Common myeloid progenitor, CD34-positive (primary cell): Measurements from ENCODE around the gene MAP3K9.

Experiments used
- CTCF ChIA-PET: fragments of 350-600 bp; sonication (Branson Sonifier 250); formaldehyde crosslinking; loops from one replicate; lab custom pipeline; 2021; ENCODE audit warnings: antibody characterized with exemption; lab: Charles Lee
- POLR2A ChIA-PET: fragments of 350-600 bp; sonication (Branson Sonifier 250); formaldehyde crosslinking; loops from one replicate; lab custom pipeline; 2021; ENCODE audit warnings: antibody characterized with exemption; lab: Charles Lee
- DNase-seq, 3 donors: peaks; one replicate each; pipeline versions ENCODE4 v3.0.0 to v3.0.0-alpha.2; 2013
- H3K27ac ChIP-seq, 2 experiments: 1 replicate in 1 of 2; 2 replicates in 1 of 2; pipeline ENCODE4 v1.7.0; 2013; ENCODE audit warnings: inconsistent platforms in 2 of 2, low read length in 2 of 2, mild to moderate bottlenecking in 2 of 2, low read depth in 1 of 2, moderate library complexity in 1 of 2; ENCODE audit not compliant: severe bottlenecking in 2 of 2, insufficient read depth in 1 of 2, poor library complexity in 1 of 2
- H3K27me3 ChIP-seq, 5 experiments: replicated peaks in 2 of 5; 1 replicate in 3 of 5; 2 replicates in 2 of 5; pipeline versions ENCODE4 v1.6.1 to v1.7.0; 2013; ENCODE audit warnings: low read length in 4 of 5, mild to moderate bottlenecking in 2 of 5, moderate library complexity in 2 of 5, inconsistent platforms in 1 of 5; ENCODE audit not compliant: insufficient read depth in 5 of 5, control insufficient read depth in 4 of 5
- H3K36me3 ChIP-seq, 4 experiments: 1 replicate in 2 of 4; 2 replicates in 2 of 4; pipeline versions ENCODE4 v1.6.1 to v1.7.0; 2013; ENCODE audit warnings: low read length in 3 of 4, control low read depth in 1 of 4, mild to moderate bottlenecking in 1 of 4; ENCODE audit not compliant: control insufficient read depth in 4 of 4, insufficient read depth in 4 of 4
- H3K4me1 ChIP-seq, 4 experiments: 1 replicate in 3 of 4; 2 replicates in 1 of 4; pipeline versions ENCODE4 v1.6.1 to v1.7.1; 2013; ENCODE audit warnings: low read length in 3 of 4, mild to moderate bottlenecking in 3 of 4, control low read depth in 1 of 4, inconsistent platforms in 1 of 4, moderate library complexity in 1 of 4; ENCODE audit not compliant: control insufficient read depth in 4 of 4, insufficient read depth in 4 of 4; ENCODE audit errors: control extremely low read depth in 1 of 4
- H3K4me3 ChIP-seq, 7 experiments: 1 replicate in 4 of 7; 2 replicates in 3 of 7; pipeline versions ENCODE4 v1.5.1 to v1.7.0; 2013; ENCODE audit warnings: mild to moderate bottlenecking in 7 of 7, low read length in 6 of 7, moderate library complexity in 6 of 7, inconsistent platforms in 2 of 7, low read depth in 2 of 7, control low read depth in 1 of 7; ENCODE audit not compliant: insufficient read depth in 4 of 7, control insufficient read depth in 1 of 7; ENCODE audit errors: extremely low read depth in 1 of 7
- H3K9me3 ChIP-seq, 5 experiments: 1 replicate in 4 of 5; 2 replicates in 1 of 5; pipeline versions ENCODE4 v1.6.1 to v1.7.1; 2013; ENCODE audit warnings: low read length in 4 of 5, mild to moderate bottlenecking in 2 of 5, inconsistent platforms in 1 of 5, low read depth in 1 of 5, moderate library complexity in 1 of 5; ENCODE audit not compliant: control insufficient read depth in 4 of 5, insufficient read depth in 2 of 5; ENCODE audit errors: control extremely low read depth in 1 of 5
- WGBS: methylation state at CpG from one replicate; pipeline ENCODE4 v1.1.5; 2013; ENCODE audit not compliant: insufficient coverage; 5-methylcytosine and 5-hydroxymethylcytosine counted together

Gene MAP3K9

DNA sequence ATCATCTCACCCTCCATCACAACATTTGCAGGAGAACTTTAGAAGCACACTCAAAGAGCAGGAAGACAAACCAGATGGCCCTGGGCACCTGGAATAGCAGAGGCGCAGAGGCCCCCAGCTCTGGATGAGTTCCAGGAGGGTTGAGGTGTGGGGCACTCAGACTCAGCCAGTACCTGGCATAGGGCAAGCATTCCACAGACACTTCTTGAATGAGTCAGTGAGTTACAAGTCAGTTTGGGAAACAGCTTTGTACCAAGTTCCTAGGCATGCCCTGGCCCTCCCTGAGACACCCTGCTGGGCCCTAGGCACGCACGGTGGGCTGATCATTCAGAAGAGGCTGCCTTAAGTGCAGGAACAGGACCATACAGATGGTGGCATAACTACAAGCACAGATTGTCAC, 54.3 kb downstream of the MAP3K9 start:
- no CpG with 5 or more reads among the region's 3 CpGs for WGBS
- H3K36me3 ChIP-seq, result peaks cover 0 to 5% (median 1%) of the 10 kb centered on the region in 4 experiments
- POLR2A ChIA-PET, result interaction anchor here (1.2 kb wide), 1 partner anchor 114 kb away, joined by 3 read pairs; no protein-coding TSS in a partner anchor

GRCh38 chr14:70753518-70753953, 55.8 kb downstream of the MAP3K9 start:
- Histone ChIP-seq H3K27ac (no peak overlapping the region), H3K36me3 (peaks cover 0 to 7% (median 0%) of the 10 kb centered on the region in 4 experiments), H3K9me3 (no peaks in the 10 kb centered on the region), H3K4me1 (no peaks in the 10 kb centered on the region), H3K27me3 (no peaks in the 10 kb centered on the region), H3K4me3 (no peak overlapping the region)
- CTCF ChIA-PET, result interaction anchor here (0.6 kb wide), 1 partner anchor 483 kb away, joined by 3 read pairs; no protein-coding TSS in a partner anchor
- 100% methylated on average over 3 of the region's 4 CpGs for WGBS
- POLR2A ChIA-PET, result no interaction called here
- no peak for DNase-seq

More for the DNA sequence above, 54.3 kb downstream of the MAP3K9 start:
- no peak for DNase-seq
- H3K4me1 ChIP-seq, result no peaks in the 10 kb centered on the region
- no peak overlapping the region for H3K4me3 ChIP-seq
- no peaks in the 10 kb centered on the region for H3K27me3 ChIP-seq
- no peaks in the 10 kb centered on the region for H3K9me3 ChIP-seq
- CTCF ChIA-PET, result no interaction called here
- no peak overlapping the region for H3K27ac ChIP-seq

GRCh38 chr14:70748422-70748821, 60.9 kb downstream of the MAP3K9 start:
- POLR2A ChIA-PET, result no interaction called here
- no peak for DNase-seq
- Histone ChIP-seq H3K4me3 (no peak overlapping the region), H3K4me1 (no peaks in the 10 kb centered on the region), H3K9me3 (peaks cover 0 to 3% (median 0%) of the 10 kb centered on the region in 5 experiments), H3K27me3 (no peaks in the 10 kb centered on the region), H3K36me3 (peaks cover 0 to 6% (median 1%) of the 10 kb centered on the region in 4 experiments), H3K27ac (no peak overlapping the region)
- WGBS, result 92% methylated on average over 2 of the region's 3 CpGs
- CTCF ChIA-PET, result interaction anchor here (1.2 kb wide), 1 partner anchor 10 kb away, joined by 3 read pairs; no protein-coding TSS in a partner anchor

- WGBS, result no CpG with 5 or more reads among the region's 2 CpGs
- CTCF ChIA-PET, result interaction anchor here (1.5 kb wide), 1 partner anchor 31 kb away, joined by 5 read pairs; no protein-coding TSS in a partner anchor
Observed at GRCh38 chr14:70744641-70745040, 64.7 kb downstream of the MAP3K9 start.

DNA sequence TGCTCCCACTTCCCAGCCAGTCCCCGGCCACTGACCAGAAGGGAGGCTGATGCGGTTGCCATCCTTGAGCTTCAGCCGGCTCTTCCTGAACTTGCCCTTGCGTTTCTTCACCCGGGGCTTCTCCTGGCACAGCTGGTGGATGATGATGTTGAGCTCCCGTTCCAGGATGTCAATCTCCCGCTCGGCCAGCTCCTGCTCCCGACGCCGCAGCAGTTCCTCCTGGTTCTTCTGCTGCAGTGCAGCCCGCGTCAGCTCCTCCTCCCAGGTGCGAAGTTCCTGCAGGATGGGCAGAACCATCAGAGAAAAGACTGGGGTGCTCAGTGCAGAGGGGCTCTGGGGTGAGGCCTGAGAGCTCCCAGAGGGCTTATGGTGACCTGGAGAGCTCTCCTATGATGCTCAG, 67.0 kb downstream of the MAP3K9 start:
- ChIA-PET POLR2A (no interaction called here), CTCF (no interaction called here)
- Histone ChIP-seq H3K27me3 (no peaks in the 10 kb centered on the region), H3K4me3 (no peak overlapping the region), H3K9me3 (peaks cover 0 to 3% (median 0%) of the 10 kb centered on the region in 5 experiments), H3K27ac (no peak overlapping the region), H3K4me1 (no peaks in the 10 kb centered on the region), H3K36me3 (peaks cover 0 to 9% (median 0%) of the 10 kb centered on the region in 4 experiments)
- WGBS, result 99% methylated on average over 14 of the region's 14 CpGs
- DNase-seq, result no peak

More at GRCh38 chr14:70744641-70745040, 64.7 kb downstream of the MAP3K9 start:
- Histone ChIP-seq H3K9me3 (peaks cover 0 to 3% (median 0%) of the 10 kb centered on the region in 5 experiments), H3K36me3 (peaks cover 0 to 4% (median 1%) of the 10 kb centered on the region in 4 experiments), H3K27ac (no peak overlapping the region), H3K4me3 (no peak overlapping the region), H3K27me3 (no peaks in the 10 kb centered on the region), H3K4me1 (no peaks in the 10 kb centered on the region)
- POLR2A ChIA-PET, result no interaction called here
- DNase-seq, result no peak

DNA sequence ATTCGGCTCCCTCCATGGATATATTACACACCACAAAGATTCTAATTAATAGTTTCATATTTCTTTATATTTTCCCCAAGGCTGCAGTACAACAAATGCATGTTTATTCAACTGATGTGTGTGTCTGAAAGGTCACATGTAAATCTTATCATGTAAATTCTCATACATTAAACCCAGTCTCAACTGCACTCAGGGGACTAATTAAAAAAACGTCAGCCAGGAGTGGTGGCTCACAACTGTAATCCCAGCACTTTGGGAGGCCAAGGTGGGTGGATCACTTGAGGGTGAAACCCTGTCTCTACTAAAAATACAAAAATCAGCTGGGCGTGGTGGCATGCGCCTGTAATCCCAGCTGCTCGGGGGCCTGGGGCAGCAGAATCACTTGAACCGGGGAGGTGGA, 67.8 kb downstream of the MAP3K9 start:
- Histone ChIP-seq H3K27me3 (no peaks in the 10 kb centered on the region), H3K4me1 (no peaks in the 10 kb centered on the region), H3K4me3 (no peak overlapping the region), H3K9me3 (no peaks in the 10 kb centered on the region), H3K36me3 (peaks cover 0 to 8% (median 0%) of the 10 kb centered on the region in 4 experiments), H3K27ac (no peak overlapping the region)
- DNase-seq, result no peak
- whole genome bisulfite sequencing, result 100% methylated on average over 4 of the region's 6 CpGs
- CTCF ChIA-PET, result no interaction called here
- POLR2A ChIA-PET, result no interaction called here

- 0% methylated on average over 1 of the region's 4 CpGs for WGBS
Observed at GRCh38 chr14:70735043-70735442, 74.3 kb downstream of the MAP3K9 start.

More at GRCh38 chr14:70735043-70735442, 74.3 kb downstream of the MAP3K9 start:
- H3K4me3 ChIP-seq, result no peak overlapping the region
- H3K36me3 ChIP-seq, result peaks cover 0 to 13% (median 3%) of the 10 kb centered on the region in 4 experiments
- no peaks in the 10 kb centered on the region for H3K27me3 ChIP-seq
- no peak for DNase-seq
- no peaks in the 10 kb centered on the region for H3K4me1 ChIP-seq
- ChIA-PET CTCF (interaction anchor here (1.0 to 1.4 kb wide), 2 partner anchors 21 to 101 kb away, joined by 3 read pairs; no protein-coding TSS in a partner anchor), POLR2A (no interaction called here)
- H3K27ac ChIP-seq, result no peak overlapping the region
- no peaks in the 10 kb centered on the region for H3K9me3 ChIP-seq
